HG03039 (cell line): ENCODE results near the gene ARHGAP27.
"Not testable (repeated sequence)": the region's sequence is repeated elsewhere in the genome, so short reads cannot be mapped to it uniquely, and the experiment has no call there.

Source experiments
- ATAC-seq: cut with Tn5 transposase; IDR thresholded peaks from one replicate; pipeline ENCODE4 v1.9.1; 2021; ENCODE audit warnings: mild to moderate bottlenecking, moderate library complexity; ENCODE audit not compliant: unreplicated experiment

Gene ARHGAP27, protein sequence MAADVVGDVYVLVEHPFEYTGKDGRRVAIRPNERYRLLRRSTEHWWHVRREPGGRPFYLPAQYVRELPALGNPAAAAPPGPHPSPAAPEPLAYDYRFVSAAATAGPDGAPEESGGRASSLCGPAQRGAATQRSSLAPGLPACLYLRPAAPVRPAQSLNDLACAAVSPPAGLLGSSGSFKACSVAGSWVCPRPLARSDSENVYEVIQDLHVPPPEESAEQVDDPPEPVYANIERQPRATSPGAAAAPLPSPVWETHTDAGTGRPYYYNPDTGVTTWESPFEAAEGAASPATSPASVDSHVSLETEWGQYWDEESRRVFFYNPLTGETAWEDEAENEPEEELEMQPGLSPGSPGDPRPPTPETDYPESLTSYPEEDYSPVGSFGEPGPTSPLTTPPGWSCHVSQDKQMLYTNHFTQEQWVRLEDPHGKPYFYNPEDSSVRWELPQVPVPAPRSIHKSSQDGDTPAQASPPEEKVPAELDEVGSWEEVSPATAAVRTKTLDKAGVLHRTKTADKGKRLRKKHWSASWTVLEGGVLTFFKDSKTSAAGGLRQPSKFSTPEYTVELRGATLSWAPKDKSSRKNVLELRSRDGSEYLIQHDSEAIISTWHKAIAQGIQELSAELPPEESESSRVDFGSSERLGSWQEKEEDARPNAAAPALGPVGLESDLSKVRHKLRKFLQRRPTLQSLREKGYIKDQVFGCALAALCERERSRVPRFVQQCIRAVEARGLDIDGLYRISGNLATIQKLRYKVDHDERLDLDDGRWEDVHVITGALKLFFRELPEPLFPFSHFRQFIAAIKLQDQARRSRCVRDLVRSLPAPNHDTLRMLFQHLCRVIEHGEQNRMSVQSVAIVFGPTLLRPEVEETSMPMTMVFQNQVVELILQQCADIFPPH

GRCh38 chr17:45432405-45433158 is at the start of gene ARHGAP27:
Gene ARHGAP27 (minus strand): TSS chr17:45432870. CDS start chr17:45430279, 2,591 bp downstream.
- ATAC-seq = no peak

DNA sequence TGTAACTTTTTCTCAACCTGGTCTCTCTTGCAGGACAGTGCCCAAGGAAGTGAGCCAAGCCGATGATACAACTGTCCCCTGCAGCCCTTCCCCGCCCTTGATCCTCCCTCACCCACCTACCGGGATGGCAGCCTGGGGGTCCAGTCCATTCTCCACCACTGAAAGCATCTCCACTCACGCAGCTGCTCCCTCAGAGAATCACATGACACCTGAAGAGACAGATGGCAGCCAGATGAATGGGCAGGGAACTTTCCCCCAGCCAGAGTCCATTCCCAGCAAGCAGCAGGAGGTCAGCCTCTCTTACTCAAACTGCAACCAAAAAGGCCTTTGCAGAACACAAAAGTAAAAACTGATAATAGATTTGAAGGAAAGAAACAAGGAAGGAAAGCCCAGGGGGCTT is 49.6 kb upstream of the ARHGAP27 start:
- ATAC-seq = not testable (repeated sequence)

GRCh38 chr17:45475436-45475835 is 42.8 kb upstream of the ARHGAP27 start:
- not testable (repeated sequence) for ATAC-seq

GRCh38 chr17:45472249-45472648 is 39.6 kb upstream of the ARHGAP27 start:
- not testable (repeated sequence) for ATAC-seq

GRCh38 chr17:45469204-45469563 is 36.5 kb upstream of the ARHGAP27 start:
- not testable (repeated sequence) for ATAC-seq

DNA sequence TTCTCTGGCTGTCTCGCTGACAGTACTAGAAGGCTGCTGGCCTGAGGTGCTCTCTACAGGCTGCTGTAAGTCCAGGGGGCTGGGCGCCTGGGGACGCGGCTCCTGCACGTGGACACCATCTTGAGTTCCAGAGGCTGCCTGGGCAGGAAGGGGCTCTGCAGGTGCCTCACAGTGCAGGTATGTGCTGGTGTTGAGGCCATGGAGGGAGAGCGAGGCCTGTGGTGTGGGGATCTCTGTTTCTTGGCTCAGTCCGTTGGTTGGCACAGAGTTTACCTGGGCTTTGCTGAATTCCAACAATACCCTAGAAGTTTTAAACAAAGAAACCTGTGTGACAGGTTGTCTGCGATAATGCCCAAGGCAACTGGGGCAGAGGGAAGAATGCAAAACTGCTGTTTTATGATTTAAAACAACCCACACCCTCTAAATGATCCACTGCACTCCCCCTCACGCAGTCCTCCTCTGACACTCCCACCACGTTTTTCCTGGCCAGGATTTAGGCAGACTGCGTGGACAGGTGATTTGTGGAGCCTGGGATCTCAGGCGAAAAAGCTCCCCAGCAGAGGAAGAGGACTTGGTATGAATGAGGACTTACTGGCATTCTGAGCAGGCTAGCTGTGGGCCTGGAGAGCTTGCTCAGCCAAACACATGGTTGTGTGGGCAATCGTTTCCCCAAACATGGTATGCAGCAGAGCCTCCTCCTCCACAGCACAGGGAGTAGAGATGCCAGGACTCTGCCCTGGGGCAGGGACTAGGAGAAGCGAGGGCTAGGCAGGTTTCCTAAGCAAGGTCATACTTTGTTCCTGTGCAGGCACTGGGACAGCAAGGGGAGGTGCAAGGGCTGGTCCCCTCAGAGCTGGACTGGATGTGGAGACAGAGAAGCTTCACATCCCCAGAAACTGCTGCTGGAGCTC is 35.9 kb upstream of the ARHGAP27 start:
- ATAC-seq = not testable (repeated sequence)

DNA sequence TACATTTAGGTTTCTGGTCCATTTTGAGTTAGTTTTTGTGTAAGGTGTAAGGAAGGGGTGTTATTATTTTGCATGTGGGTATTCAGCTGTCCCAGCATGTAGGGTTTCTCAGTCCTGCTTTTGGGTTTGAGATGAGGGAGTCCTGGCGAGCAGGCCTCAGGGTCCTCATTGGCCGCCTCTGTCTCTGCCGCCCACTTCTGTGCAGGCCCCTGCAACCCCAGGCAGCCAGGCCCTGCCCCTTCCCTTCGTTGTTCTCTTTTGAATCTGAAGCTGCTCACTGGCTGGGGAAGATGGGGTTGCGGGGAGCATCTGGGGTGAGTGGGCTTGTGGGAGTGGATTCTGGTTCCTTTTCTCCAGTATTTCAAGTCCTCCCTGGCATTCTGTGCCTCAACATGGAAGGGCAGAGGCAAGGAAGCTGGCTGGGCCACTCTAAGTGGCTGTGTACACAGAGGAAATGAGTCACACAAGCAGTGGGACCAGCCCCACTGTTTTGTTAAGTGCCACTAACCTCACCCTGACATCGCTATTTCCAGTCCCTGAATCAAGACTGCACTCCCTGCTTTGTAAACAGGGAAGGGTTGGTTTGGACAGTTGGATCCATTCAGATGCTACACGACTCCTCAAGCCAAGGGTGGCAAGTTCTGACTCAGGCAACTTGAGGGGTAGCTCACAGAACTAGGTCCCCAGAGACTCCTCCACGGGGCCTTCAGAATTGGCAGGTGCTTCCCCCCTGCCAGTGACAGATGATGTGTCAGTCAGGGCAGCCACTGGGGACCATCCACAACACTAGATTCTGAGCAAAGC is 29.1 kb upstream of the ARHGAP27 start:
- peak; percentile 70 for ATAC-seq

GRCh38 chr17:45460422-45460821 is 27.8 kb upstream of the ARHGAP27 start:
- ATAC-seq = not testable (repeated sequence)

DNA sequence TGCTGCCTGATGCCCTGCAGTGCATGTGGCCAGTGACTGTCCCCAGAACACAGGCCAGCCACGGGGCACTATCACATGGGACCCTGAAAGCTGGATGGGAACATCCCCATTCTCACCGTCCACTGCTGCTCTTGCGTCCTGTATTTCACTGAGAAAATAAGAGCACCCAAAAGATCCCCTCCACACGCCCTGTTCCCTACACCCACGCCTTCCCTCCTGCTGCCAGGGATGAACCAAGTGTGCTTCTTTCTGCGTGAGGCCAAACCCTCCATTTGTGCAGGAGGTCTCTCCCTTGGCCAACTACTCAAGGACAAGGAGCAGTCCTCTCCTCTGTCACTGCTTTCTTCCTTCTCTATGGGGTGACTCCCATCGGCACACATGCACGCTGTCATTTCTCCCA is 21.7 kb upstream of the ARHGAP27 start:
- not testable (repeated sequence) for ATAC-seq

DNA sequence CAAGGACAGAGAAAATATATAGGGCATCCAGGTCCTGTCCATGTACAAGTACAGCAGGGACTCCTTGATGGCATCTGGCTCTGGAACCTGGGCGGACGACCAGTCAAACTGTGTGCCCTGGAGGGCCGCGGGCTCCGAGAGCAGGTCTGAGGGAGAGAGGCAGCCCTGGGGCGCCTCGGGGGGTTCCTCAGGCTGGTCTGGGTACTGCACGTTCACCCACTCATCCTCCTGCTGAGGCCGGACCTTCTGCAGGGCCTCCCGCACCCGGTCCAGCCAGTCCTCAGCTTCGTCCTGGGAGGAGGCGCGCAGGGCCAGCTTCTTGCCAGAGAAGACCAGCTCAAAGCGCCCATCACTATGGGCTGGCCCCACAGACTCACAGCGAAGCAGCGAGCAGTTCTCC is 21.1 kb upstream of the ARHGAP27 start:
- ATAC-seq = not testable (repeated sequence)

DNA sequence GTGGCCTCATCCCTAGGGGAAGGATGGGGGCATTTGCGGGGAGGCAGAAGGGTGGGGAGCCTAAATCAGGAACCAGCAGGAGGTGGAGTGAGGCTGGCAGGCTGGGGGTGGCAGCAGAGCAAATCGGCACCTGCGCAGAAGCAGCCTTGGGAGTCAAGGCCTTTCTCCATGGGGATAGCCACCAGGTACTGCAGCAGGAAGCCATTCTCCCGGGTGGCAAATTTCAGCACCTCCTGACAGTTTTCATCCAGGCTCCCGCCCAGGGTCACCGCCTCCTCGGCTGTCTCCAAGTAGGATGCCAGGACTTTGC is 20.5 kb upstream of the ARHGAP27 start:
- ATAC-seq = not testable (repeated sequence)

DNA sequence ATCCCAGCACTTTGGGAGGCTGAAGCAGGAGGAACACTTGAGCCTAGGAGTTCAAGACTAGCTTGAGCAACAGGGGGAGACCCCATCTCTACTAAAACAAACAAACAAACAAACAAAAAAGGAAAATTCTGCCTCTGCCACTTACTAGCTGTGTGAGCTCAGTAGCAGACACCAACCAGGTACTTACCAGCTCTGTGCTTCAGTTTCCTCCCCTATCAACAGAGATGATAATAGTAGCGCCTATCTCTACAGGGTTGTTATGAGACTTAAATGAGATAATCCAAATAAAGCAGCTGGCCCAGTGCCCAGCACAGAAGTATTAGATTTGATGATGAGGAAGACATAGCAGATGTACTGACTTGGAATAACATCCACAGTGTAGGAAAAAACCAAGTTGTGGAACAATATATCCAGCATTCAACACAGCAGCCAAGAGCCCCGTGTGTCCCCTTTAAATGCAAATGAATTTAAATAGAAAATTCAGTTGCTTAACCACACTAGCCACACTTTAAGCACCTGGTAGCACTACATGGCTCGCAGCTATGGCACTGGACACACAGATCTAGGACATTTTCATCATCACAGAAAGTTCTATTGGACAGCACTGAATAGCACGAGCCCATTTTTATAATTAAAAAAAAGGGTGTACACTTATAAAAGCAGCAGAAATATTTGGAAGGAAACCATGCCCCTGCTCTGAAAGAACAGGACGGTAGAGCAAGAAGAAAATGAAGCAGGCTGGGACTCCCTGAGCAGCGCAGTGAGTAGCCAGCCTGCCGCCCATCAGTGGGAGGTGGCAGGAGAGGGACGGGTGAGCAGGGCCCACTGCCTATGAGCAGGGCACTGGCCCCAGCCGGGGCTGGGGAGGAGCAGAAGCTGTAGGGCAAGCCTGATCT is 19.9 kb upstream of the ARHGAP27 start:
- ATAC-seq = not testable (repeated sequence)

GRCh38 chr17:45451660-45452059 is 19.0 kb upstream of the ARHGAP27 start:
- not testable (repeated sequence) for ATAC-seq

GRCh38 chr17:45451131-45451530 is 18.5 kb upstream of the ARHGAP27 start:
- no peak for ATAC-seq

GRCh38 chr17:45449708-45450329 is 17.1 kb upstream of the ARHGAP27 start:
- ATAC-seq = not testable (repeated sequence)

- not testable (repeated sequence) for ATAC-seq
Measured at GRCh38 chr17:45449260-45449659, 16.6 kb upstream of the ARHGAP27 start.

- ATAC-seq = not testable (repeated sequence)
Measured at GRCh38 chr17:45448483-45448882, 15.8 kb upstream of the ARHGAP27 start.

GRCh38 chr17:45448066-45448465 is 15.4 kb upstream of the ARHGAP27 start:
- ATAC-seq = not testable (repeated sequence)
